ENCODE data around the gene EIPR1.
"Not testable (repeated sequence)": the region's sequence is repeated elsewhere in the genome, so short reads cannot be mapped to it uniquely, and the experiment has no call there.

- not testable (repeated sequence) for TF ChIP-seq POLR2A, CTCF (IDR thresholded peaks at IDR 0.05)
Measured at GRCh38 chr2:3198671-3199192, 178.9 kb downstream of the EIPR1 start.
